Right lobe of liver (tissue), 6 donors: ENCODE data around the gene NUTM2F. TPM values are rescaled to one million over a fixed set of nuclear protein-coding genes. Genes with fewer than 3 reads are reported as not detected.
"Not testable (repeated sequence)": the region's sequence is repeated elsewhere in the genome, so short reads cannot be mapped to it uniquely, and the experiment has no call there.

Experiments used
- ATAC-seq, 4 donors: fragments of 200-7000 bp; cut with Tn5 transposase; one replicate each; pipeline ENCODE4 v1.9.1; 2020; ENCODE audit warnings: mild to moderate bottlenecking in 4 of 4, moderate library complexity in 4 of 4
- DNase-seq, 3 donors: peaks; one replicate each; pipeline ENCODE4 v3.0.0-alpha.2; 2020
- H3K27ac ChIP-seq, 3 donors: fragments of 200-600 bp; one replicate each; pipeline ENCODE4 v1.8.0; 2022
- H3K27me3 ChIP-seq, 2 donors: fragments of 200-600 bp; one replicate each; pipeline ENCODE4 v1.8.0; 2022
- H3K36me3 ChIP-seq, 4 donors: fragments of 200-600 bp; sonication (generic) in 1 of 4; one replicate each; pipeline versions ENCODE4 v1.5.1 to v1.8.0; 2017 to 2022; ENCODE audit warnings: control low read depth in 1 of 4
- H3K4me1 ChIP-seq, 4 donors: fragments of 200-600 bp; sonication (generic) in 1 of 4; one replicate each; pipeline versions ENCODE4 v1.5.1 to v1.8.0; 2017 to 2022; ENCODE audit warnings: control low read depth in 1 of 4
- H3K4me3 ChIP-seq, 3 donors: fragments of 200-600 bp; one replicate each; pipeline ENCODE4 v1.8.0; 2022
- H3K9me3 ChIP-seq, 4 donors: fragments of 200-600 bp; sonication (generic) in 1 of 4; one replicate each; pipeline versions ENCODE4 v1.5.1 to v1.8.0; 2017 to 2022; ENCODE audit warnings: control low read depth in 1 of 4
- POLR2A ChIP-seq: fragments of 450-650 bp; IDR thresholded peaks from one replicate; pipeline ENCODE4 v1.6.1; 2017; ENCODE audit warnings: antibody characterized with exemption, mild to moderate bottlenecking
- WGBS: methylation state at CpG from one replicate; pipeline ENCODE4 v1.1.6; 2018; ENCODE audit warnings: low coverage, low lambda C conversion rate; ENCODE audit not compliant: insufficient coverage; ENCODE audit errors: missing lambda C conversion rate; 5-methylcytosine and 5-hydroxymethylcytosine counted together
- intact Hi-C, 2 donors: fragments of 100-400 bp; cut with DNase I; formaldehyde crosslinking; loops; one replicate each; pipeline versions ENCODE4 v1.11.2 to v1.14.1; 2022
- total RNA-seq, 6 experiments: library from RNA; depleted of rRNA in 2 of 6; stranded (reverse); fragments of >200 nt in 2 of 6; fragmentation: NEBNext Ultra II Directional in 3 of 6; extraction: Animal tissue kit (Norgen Biotek cat#: 25700) in 3 of 6; gene quantifications; one replicate each; pipeline versions ENCODE4 v1.1.0 to v1.2.4, GENCODE V29; 2016 to 2023
- TF ChIP-seq, protein P1 (sequence below), 4 donors: fragments of 200-600 bp in 3 of 4; fragments of 450-650 bp in 1 of 4; IDR thresholded peaks; one replicate each; pipeline versions ENCODE4 v1.5.1 to v1.8.0; 2016 to 2022; ENCODE audit warnings: antibody characterized with exemption in 4 of 4, mild to moderate bottlenecking in 2 of 4
- donor health status: DM: no; HTN: yes; CAD: no.
- donor health status: DM: no; HTN: no; CAD: no.
- donor health status: DM: no; HTN: no; CAD: no.
- donor health status: DM: no; HTN: yes; CAD: no.
- donor health status: DM: no; HTN: yes; CAD: no.

The NUTM2F gene
- total RNA-seq, 6 experiments from 2014 or later: 0.12 TPM; not detected in 5

DNA sequence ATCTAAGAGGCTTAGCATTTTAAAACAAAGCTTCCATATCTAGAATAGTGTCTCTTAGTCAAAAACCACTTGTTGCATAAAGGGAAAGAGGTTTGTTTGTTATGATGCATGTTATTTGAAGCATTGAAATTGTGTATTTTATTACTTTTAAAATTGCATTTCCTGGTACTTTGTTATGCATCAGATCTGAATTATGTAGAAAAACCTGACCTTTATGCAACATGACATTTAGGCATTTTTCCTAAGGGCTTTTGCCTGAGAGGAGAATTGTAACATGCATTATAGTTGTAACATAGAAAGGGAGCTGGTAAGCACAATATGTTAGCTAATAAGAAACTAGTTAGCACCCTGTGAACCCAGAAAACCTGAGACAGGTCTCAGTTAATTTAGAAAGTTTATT lies 47.3 kb downstream of the NUTM2F start:
- intact Hi-C loops: no loop called here
- no peak overlapping the region for H3K4me3 ChIP-seq
- no peak overlapping the region for H3K27ac ChIP-seq
- ATAC-seq (no peak), DNase-seq (no peak)
- H3K36me3 ChIP-seq: no peaks in the 10 kb centered on the region
- no peaks in the 10 kb centered on the region for H3K4me1 ChIP-seq
- H3K27me3 ChIP-seq: no peaks in the 10 kb centered on the region
- TF ChIP-seq, protein P1, sequence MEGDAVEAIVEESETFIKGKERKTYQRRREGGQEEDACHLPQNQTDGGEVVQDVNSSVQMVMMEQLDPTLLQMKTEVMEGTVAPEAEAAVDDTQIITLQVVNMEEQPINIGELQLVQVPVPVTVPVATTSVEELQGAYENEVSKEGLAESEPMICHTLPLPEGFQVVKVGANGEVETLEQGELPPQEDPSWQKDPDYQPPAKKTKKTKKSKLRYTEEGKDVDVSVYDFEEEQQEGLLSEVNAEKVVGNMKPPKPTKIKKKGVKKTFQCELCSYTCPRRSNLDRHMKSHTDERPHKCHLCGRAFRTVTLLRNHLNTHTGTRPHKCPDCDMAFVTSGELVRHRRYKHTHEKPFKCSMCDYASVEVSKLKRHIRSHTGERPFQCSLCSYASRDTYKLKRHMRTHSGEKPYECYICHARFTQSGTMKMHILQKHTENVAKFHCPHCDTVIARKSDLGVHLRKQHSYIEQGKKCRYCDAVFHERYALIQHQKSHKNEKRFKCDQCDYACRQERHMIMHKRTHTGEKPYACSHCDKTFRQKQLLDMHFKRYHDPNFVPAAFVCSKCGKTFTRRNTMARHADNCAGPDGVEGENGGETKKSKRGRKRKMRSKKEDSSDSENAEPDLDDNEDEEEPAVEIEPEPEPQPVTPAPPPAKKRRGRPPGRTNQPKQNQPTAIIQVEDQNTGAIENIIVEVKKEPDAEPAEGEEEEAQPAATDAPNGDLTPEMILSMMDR (IDR thresholded peaks at IDR 0.05): no peak
- TF ChIP-seq POLR2A: no peak
- H3K9me3 ChIP-seq: no peaks in the 10 kb centered on the region

DNA sequence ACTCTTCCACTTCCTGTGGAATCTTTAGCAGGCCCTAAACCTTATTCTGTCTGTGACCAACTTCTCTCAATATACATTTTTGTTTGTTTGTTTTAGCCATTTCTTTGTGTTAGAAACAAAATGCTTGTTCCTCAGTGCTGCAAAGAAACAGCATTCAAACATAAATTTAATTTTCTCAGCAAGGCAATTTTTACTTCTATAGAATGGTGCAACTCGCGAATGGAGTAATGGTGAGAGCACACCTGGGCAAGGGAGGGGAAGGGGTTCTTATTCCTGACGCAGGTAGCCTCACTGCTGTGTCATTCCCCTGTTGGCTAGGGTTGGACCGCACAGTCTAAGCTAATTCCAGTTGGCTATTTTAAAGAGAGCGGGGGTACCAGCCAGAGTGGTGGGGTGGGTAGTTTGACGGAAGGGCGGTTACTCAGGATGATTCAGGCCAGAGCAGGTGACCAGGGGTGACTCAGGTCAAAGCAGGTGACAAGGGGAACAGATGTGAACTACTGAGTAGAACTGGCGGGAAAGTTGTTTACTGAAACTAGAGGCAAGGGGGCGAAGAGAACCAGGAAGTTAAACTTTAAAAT lies 47.9 kb downstream of the NUTM2F start:
- no peak overlapping the region for H3K4me3 ChIP-seq
- intact Hi-C loops: no loop called here
- no peak for TF ChIP-seq POLR2A
- TF ChIP-seq, protein P1 (IDR thresholded peaks at IDR 0.05): no peak
- no peak for DNase-seq
- WGBS: 90% methylated on average over 9 of the region's 9 CpGs
- no peaks in the 10 kb centered on the region for H3K27me3 ChIP-seq
- ATAC-seq: no peak
- no peaks in the 10 kb centered on the region for H3K36me3 ChIP-seq
- H3K9me3 ChIP-seq: no peaks in the 10 kb centered on the region
- H3K27ac ChIP-seq: no peak overlapping the region
- no peaks in the 10 kb centered on the region for H3K4me1 ChIP-seq

DNA sequence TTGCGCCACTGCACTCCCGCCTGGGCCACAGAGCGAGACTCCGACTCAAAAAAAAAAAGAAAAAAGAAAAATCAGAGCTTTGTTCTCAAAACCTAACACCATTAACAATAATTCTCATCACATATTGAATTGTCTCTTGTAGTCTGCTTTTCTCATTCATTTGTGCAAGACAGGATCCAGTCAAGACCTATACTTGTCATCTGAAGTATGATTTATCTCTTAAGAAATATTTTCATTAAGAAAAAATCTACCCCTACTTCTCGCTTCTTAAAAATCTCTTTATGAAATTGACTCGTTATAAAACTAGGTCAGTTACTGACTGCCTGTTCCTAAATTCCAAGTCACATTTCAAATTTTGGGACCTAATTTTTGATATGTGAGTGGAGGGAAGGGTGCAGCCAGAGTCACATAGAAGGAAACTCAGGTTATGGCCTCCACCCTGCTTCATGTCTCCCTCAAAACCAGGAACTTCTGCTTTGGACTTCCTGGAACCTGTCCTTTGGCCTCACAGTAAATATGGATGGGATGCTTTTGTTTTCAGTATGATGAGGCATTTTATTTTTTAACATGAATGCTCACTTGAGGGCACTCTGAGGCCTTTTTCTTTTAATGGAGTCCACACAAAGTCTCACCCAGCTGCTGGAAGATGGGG lies 50.4 kb downstream of the NUTM2F start:
- H3K27ac ChIP-seq: no peak overlapping the region
- no peaks in the 10 kb centered on the region for H3K9me3 ChIP-seq
- no peak for DNase-seq
- H3K4me3 ChIP-seq: no peak overlapping the region
- no peaks in the 10 kb centered on the region for H3K36me3 ChIP-seq
- no peaks in the 10 kb centered on the region for H3K27me3 ChIP-seq
- no peak for ATAC-seq
- no peaks in the 10 kb centered on the region for H3K4me1 ChIP-seq
- WGBS: 94% methylated on average over 6 of the region's 6 CpGs
- no peak for TF ChIP-seq POLR2A
- TF ChIP-seq, protein P1 (IDR thresholded peaks at IDR 0.05): no peak
- intact Hi-C loops: no loop called here

DNA sequence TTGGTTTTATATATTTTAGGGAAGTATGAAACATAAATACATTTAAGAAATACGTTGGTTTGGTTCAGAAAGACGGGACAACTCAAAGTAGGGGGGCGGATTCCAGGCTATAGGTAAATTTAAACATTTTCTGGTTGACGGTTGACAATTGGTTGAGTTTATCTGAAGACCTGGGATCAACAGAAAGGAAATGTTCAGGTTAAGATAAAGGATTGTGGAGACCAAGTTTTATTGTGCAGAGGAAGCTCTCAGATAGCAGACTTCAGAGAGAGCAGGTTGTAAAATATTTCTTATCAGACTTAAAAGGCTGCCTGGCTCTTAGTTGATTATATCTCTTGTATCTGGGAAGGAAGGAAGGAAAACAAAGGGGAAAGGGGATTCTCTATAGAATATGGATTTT lies 51.4 kb downstream of the NUTM2F start:
- H3K27me3 ChIP-seq, DNase-seq, H3K27ac ChIP-seq, H3K4me1 ChIP-seq, H3K4me3 ChIP-seq, H3K36me3 ChIP-seq, ATAC-seq, intact Hi-C loops, H3K9me3 ChIP-seq: not testable (repeated sequence)
- 93% methylated on average over 4 of the region's 4 CpGs for WGBS

DNA sequence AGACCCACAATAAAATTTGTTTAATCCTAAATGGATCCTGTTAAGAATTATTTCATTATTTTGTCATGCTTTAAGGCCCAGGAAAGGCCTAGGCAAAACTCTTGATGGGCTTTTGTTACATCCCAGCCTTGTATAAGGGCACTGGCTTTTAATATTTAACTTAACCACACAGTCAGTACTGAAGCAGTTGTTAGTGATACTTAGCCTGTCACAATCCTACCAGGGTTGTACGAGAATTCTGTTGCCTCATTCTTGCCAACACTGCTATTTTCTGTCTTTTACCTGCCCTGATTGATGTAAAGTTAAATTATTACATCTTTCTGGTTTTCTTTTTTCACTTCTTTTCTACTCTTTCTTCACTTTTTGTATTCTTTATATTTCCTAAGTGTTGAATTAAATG lies 58.4 kb downstream of the NUTM2F start:
- WGBS: 36% methylated on average over 1 of the region's 1 CpG
- H3K36me3 ChIP-seq: no peaks in the 10 kb centered on the region
- no peaks in the 10 kb centered on the region for H3K27me3 ChIP-seq
- H3K27ac ChIP-seq: no peak overlapping the region
- DNase-seq (no peak), ATAC-seq (peak in 1 of 4 donors; percentile 30)
- intact Hi-C loops: no loop called here
- no peak for TF ChIP-seq POLR2A
- TF ChIP-seq, protein P1 (IDR thresholded peaks at IDR 0.05): no peak
- H3K4me3 ChIP-seq: no peak overlapping the region
- H3K9me3 ChIP-seq: no peaks in the 10 kb centered on the region
- no peaks in the 10 kb centered on the region for H3K4me1 ChIP-seq
